GM20431 (cell line): ENCODE results near the gene ZNF70.

Source experiments
- in situ Hi-C: fragments of 300-500 bp; cut with MseI, MboI; formaldehyde crosslinking; loops from one replicate; pipeline ENCODE4 v1.15.0; 2020; ENCODE audit warnings: low sequenced_read_pairs; ENCODE audit not compliant: unreplicated experiment

Gene ZNF70

DNA sequence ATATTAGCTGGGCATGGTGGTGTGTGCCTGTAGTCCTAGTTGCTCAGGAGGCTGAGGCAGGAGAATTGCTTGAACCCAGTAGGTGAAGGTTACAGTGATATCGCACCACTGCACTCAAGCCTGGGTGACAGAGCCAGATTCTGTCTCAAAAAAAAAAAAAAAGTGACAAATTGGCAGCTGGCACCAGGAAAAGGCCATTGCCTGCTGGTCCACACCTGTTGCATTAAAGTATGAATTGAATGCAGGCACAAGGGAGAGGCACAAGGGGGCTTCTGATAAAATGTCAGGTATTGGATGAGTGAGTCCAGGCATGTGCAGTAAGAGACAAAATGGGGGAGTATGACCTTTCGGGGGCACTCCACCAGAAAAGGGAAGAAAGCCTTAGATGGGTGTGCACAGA is 28.2 kb downstream of the ZNF70 start:
- in situ Hi-C loops, result no loop called here

DNA sequence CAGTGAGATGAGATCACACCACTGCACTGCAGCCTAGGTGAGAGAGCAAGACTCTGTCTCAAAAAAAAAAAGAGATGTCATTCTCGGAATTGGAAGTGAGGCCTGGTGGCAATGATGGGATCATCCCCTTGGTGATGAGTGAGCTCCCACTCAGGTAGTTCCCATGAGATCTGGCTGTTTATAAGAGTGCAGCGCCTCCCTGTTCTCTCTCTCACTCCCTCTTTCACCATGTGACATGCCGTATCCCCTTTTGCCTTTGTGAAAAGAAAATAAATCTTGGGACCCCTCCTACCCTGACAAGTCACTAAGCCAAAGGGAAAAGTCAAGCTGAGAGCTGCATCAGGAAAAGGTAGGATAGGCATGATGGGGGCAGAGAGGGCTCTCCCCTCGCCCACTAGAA is 28.8 kb downstream of the ZNF70 start:
- in situ Hi-C loops, result no loop called here

DNA sequence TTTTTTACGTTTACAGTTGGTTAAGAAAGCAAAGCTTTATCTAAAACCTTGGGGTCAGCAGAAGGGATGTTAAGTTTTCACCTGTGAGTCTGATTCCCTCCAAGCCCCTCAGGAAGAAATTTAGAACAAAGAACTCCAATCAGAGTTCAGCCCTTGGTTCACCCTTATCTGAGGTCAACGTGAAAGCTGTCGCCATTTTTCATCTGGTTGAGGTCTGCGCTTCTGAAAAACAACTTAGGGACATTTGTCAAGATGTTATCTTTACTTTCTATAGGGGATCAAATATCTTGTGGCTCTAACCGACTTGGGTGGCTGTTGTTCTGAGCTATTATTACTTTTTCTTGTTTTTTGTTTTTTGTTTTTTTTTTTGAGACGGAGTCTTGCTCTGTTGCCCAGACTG is 30.1 kb downstream of the ZNF70 start:
- in situ Hi-C loops, result no loop called here

DNA sequence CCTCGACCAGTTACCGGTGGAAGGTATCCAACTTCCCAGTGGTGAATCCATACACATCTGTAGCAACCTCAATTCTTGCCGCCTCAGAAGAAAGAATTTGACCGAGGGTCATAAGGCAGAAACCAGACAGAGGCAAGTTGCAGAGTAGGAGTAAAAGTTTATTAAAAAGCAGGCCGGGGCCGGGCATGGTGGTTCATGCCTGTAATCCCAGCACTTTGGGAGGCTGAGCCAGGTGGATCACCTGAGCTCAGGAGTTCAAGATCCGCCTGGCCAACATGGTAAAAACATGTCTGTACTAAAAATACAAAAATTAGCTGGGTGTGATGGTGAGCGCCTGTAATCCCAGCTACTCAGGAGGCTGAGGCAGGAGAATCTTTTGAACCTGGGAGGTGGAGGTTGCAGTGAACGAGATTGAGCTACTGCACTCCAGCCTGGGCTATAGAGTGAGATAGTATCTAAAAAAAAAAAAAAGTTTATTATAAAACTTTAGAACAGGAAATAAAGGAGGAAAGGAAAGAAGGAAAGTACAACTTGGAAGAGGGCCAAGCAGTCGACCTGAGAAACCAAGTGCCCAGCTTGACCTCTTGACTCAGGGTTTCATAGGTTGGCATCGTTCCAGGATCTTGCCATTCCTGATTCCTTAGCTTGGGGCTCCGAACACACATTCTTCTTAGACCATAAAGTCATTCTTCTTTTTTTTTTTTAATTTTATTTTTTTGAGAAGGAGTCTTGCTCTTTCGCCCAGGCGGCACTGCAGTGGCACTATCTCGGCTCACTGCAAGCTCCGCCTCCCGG is 32.3 kb downstream of the ZNF70 start:
- in situ Hi-C loops, result no loop called here

DNA sequence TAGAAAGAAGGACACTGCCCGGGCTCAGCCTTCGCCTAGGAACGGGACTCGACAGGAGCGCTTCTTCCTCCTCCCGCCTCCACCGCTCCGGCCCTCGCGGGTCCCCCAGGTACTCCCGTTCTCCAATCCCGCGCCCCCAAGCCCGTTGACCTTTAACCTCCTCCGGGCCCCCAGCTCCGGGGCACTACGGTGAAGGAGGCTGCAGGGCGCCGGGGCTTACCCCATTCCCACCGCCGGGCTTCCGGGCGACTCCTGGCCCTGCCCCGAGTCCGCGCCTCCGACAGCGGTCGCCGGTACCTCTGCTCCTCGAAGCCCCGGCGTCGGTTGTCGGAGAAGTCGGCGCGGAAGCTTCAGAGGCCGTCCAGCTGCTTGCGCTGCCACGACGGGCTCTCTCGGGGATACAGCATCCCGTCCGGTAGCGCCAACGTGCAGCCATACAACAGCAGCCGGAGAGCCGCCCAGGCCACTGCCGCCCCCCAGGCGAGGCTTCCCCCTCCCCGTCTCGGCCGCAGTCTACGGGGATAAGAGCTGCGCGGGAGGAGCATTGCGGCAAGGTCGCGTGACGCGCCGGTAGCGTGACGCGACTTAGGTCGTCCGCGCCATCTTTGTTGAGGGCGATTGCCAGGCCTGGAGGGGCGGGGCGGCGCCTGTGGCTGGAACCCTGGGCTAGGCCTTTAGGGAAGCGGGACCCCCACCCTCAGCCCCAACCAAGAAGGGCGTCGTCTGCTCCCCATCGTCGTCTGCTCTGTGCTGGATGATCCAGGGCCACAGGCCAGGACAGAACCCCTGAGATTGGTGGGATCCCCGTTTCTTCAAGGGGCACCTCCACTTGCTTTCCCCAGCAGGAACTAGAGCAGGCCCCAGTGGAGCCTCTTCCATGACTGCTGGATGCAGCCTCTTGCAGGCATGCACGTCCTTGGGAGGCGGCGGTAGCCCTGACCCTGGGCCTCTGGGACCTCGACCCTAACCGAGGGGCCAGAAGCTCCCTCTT is 33.8 kb downstream of the ZNF70 start:
- in situ Hi-C loops, result no loop called here

DNA sequence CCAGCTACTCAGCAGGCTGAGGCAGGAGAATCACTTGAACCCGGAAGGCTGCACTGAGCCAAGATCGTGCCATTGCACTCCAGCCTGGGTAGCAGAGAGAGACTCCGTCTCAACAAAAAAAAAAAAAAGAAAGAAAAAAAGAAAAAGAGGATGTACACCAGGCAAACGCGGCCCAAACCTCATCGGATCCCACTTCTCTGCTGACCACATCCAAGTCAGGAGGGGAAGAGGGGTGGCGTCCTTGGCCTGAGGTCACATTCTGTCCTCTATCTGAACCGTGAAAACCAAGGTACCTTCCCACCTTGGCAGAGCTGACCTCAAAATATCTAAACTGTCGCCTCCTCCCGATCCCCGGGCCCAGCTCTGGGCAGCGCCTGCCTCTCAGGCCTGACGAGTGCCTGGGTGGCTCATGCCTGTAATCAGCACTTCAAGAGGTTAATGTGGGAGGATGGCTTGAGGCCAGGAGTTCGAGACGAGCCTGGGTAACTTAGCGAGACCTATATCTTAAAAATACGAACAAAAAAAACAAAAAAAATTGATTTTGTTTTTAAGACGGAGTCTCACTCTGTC is 35.0 kb downstream of the ZNF70 start:
- in situ Hi-C loops, result no loop called here

DNA sequence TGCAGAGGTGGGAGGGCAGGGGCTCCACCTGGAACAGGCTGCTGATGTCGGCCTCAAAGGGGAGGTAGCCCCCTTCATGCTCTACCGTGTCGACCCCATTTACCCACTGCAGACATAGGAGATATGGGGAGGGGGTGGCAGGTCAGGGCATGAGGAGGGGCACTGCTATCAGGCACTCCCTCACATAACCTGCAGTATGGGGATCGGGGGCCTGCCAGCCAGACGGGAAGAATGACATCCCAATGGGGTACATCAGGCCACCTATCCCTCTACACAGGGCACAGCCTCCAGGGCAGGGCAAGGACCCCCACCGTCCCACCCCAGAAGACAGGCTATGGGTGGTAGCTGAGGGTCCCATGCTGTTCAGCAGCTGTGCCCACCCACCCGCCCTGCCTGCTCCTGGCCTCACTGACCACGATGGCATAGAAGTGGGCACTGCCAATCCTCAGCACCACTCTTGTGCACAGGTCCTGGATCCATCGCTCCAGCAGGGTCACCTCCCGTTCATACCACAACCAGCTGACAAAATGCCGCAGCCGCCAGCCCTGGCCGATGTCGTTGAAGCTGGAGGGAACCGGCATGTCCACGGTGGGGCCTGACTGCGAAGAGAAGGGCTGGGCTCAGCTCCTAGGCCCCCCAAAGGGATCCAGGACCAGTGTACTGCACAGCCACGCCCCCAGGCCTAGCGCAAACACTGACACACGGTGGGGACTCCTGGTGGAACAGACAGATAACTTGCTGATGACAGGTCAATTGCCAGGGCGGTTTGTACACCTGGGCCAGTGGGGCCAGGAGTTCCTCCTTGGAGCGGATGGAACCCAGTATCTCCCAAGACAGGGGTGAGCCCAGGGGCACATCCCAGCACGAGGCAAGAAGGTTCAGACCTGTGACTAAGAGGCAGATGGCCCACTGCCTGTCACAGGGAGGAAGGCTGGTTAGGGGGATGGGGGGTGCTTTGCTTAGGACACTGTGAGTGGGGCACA is 36.0 kb downstream of the ZNF70 start:
- in situ Hi-C loops, result no loop called here

DNA sequence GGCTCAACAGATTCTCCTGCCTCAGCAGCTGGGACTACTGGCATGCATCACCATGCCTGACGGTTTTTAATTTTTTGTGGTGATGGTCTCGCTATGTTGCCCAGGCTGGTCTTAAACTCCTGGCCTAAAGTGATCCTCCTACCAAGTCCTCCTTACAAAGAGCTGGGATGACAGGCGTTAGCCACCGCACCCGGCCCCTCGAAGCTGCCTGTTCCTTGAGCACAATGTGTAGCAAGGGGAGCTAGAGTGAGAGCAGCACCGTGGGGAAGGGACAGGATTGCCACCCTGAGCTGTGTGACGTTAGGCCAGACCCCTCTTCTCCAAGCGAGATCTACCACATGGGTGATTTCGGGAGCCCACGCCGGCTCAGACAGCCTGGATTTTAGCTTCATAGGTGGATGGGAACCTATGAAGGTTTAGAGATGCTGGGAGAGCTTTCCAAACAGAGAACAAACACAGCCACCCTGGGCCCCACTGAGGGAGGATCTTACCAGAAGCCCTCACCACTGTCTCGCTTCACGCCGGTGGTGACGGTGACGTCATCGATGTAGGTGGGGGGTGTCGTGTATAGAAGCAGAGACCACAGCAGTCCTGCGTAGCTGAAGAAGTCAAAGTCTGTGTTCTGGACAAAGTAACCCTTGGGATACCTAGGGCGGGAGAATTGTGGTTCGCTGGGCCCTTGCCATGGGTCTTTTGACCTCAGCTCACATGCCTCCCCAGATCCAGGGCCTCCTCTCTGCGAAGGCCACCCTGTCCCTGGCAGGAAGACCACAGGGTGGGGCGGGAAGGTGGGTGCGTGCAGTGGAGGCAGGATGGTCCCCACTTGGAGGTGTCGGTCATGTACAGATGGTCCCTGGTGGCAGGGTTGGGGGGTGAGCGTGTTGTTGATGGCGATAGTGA is 37.0 kb downstream of the ZNF70 start:
- in situ Hi-C loops, result no loop called here

DNA sequence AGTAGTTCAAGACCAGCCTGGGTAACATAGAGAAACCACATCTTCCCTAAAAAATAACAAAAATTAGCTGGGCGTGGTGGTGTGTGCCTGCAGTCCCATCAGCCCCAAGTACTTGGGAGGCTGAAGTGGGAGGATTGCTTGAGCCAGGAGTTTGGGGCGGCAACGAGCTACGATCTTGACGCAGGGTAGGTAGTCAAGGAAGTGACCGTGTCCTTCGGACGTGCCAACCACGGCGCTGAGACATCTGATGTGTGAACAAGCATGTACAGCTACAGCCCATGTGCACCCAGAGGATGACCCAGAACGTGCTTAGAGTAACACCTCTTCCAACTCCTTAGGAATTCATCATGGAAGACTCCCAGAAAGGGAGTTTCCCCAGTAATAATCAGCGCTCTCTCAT is 38.7 kb downstream of the ZNF70 start:
- in situ Hi-C loops, result no loop called here

DNA sequence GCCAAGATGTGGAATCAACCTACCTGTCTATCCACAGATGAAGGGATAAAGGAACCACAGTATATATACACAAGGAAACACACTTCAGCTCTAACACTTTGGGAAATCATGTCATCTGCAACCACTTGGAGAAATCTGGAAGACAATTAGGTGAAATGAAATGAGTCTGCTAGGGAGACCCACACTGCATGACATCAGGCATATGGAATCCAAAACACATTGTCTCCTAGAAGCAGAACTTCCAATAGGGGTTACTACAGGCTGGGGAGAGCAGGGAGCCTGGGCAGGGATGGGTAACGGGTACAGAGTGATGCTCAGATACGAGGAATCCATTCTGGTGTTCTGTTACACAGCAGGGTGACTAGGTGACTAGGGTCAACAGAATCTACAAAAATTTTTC is 41.8 kb downstream of the ZNF70 start:
- in situ Hi-C loops, result no loop called here

DNA sequence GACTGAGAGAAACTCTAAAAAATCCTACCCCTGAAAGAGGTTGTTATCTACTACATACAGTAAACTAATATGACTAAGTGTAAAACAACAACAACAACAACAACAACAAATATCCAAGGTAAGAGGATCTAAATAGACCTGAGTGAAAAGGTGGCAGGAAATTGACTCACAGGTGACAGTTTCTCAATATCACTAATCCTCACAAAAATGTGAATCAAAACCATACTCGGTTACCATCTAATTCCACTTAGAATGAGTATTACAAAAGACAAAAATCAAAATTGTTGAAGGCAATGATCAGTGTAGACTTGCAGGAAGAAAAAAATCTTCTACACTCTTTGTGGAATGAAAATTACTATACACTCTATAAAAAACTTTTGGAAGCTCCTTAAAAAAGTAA is 42.6 kb downstream of the ZNF70 start:
- in situ Hi-C loops, result no loop called here

DNA sequence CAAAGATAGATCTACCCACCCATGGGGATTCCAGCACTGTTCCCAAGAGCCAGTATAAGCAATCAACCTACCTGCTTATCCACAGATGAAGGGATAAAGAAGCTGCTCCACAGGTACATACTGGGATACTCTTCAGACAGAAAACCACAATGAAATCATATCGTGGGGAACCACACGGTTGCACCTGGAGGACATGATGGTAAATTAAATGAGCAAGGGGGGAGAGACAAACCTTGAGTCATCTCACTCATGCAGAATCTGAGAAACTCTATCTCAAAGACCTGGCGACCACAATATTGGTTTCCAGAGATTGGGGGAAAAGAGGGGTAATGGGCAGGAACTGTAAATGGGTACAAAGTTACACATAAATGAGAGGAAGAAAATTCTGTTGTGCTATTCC is 45.6 kb downstream of the ZNF70 start:
- in situ Hi-C loops, result no loop called here

DNA sequence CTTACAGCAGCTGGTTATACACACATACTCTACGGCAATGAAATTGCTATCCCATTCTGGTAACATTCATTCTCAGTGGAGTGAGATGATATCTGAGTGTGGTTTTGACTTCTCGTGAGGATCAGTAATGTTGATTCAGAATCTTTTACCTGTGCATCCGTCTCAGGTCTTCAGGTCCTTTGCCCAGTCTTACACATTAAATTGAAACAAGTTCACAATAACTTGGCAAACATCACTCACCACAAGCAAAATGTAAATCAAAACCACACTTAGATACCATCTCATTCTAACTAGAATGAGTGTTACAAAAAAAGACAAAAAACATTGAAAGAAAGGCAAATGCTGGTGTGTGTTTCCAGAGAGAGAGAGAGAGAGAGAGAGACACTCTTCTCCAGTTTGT is 46.1 kb downstream of the ZNF70 start:
- in situ Hi-C loops, result no loop called here

DNA sequence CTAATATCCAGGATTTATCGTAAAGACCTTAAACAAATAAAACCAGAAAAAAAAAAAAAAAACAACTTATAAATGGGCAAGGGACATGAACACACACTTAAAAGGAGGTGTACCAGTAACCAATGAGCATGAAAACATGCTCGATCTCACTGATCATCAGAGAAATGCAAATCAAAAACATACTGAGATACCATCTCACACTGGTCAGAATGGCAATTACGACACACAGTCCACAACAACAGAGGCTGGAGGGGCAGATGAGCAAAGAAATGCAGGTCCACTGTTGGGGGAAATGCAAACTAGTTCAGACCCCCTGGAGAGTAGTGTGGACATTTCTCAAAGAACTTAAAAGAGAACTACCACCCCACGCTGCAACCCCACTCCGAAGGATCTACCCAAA is 46.9 kb downstream of the ZNF70 start:
- in situ Hi-C loops, result no loop called here

DNA sequence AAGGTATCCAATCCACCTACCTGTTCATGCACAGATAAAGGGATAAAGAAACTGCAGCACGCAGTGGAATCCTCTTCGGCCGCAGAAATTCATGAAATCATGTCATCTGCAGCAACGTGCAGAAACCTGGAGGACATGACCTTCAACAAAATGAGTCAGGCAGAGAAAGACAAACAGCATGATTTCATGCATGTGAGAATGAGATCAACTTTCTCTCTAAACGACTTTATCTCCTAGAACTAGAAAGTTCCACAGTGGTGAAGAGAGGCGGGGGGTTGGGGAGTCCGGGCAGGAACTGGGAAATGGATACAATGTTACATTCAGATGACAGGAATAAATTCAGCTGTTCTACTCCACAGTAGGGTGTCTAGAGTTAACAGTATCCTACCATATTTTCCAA is 50.2 kb downstream of the ZNF70 start:
- in situ Hi-C loops, result no loop called here

DNA sequence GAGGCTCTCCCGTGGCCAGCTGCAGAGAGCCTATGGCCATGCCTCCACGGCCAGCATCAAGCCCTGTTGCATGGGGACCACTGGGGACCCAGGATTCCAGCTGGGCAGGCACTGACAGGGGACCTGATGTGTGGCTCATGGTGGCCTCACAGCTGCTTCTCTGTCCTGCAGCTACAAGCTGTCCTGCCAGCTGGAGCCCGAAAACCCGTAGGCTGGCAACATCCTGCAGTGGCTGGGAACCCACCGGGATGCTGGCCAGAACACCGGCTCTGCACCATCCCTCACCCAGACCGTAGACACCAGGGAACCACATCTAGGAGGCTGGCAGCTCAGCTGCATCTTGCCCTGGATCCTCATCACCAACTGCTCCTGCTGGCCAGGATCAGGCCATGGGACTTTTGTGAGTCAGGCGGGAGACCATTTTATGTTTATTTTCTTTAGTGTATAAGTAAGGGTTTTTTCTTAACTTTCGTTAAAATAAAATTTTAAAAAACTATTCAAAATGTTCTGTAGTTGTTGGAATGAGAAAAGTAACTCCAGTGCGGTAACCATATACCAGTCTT is 52.2 kb downstream of the ZNF70 start:
- in situ Hi-C loops, result no loop called here

DNA sequence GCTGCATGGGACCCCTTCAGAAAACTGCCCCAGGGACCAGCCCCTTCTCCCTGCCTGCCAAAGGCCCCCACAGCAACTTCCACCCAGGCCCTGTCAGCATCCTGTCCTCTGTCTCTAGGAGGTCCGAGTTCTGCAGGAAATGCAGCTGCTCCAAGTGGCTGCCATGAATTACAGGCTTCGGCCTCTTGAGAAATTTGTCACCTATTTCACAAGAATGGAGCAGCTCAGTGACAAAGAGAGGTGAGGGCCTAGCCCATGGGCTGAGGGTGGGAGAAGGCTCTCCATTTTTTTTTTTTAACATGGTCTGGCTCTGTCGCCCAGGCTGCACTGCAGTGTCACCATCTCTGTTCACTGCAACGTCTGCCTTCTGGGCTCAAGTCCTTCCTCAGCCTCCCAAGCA is 52.8 kb downstream of the ZNF70 start:
- in situ Hi-C loops, result no loop called here
